MCF 10A (cell line): ENCODE results near the gene C4orf33. TPM values are rescaled to one million over a fixed set of nuclear protein-coding genes. Genes with fewer than 3 reads are reported as not detected.
"Not testable (repeated sequence)": the region's sequence is repeated elsewhere in the genome, so short reads cannot be mapped to it uniquely, and the experiment has no call there.

Experiments
- BruUV-seq: library from RNA; stranded (reverse); fragments of 400-500 nt; replicated peaks from 2 replicates; lab custom pipeline; 2021; lab: Mats Ljungman, UMichigan
- CTCF ChIA-PET: fragments of 300-600 bp; sonication (Branson Sonifier 250); formaldehyde crosslinking; extraction: SDS; loops from one replicate; lab custom pipeline; 2021; ENCODE audit warnings: antibody characterized with exemption, inconsistent platforms; lab: Yijun Ruan, JAX
- POLR2A ChIA-PET: fragments of 300-600, 350-650 bp; sonication (Branson Sonifier 250); formaldehyde crosslinking; extraction: SDS; loops from one replicate; lab custom pipeline; 2020; ENCODE audit warnings: antibody characterized with exemption, inconsistent platforms; lab: Yijun Ruan, JAX
- DNase-seq: peaks from one replicate; pipeline ENCODE4 v3.0.0-alpha.2; 2018; ENCODE audit not compliant: unreplicated experiment
- H3K27ac Mint-ChIP-seq: one replicate; pipeline ENCODE4 v1.8.0; 2022; ENCODE audit warnings: mild to moderate bottlenecking, low read depth, mixed read lengths; ENCODE audit not compliant: unreplicated experiment
- H3K27me3 Mint-ChIP-seq: one replicate; pipeline ENCODE4 v1.8.0; 2022; ENCODE audit warnings: mixed read lengths; ENCODE audit not compliant: insufficient read depth, unreplicated experiment
- H3K36me3 Mint-ChIP-seq: one replicate; pipeline ENCODE4 v1.8.0; 2022; ENCODE audit warnings: mild to moderate bottlenecking, moderate library complexity, mixed read lengths; ENCODE audit not compliant: insufficient read depth, unreplicated experiment
- H3K4me1 Mint-ChIP-seq: one replicate; pipeline ENCODE4 v1.8.0; 2022; ENCODE audit warnings: mixed read lengths; ENCODE audit not compliant: insufficient read depth, unreplicated experiment
- H3K4me3 Mint-ChIP-seq: one replicate; pipeline ENCODE4 v1.8.0; 2022; ENCODE audit warnings: mild to moderate bottlenecking, moderate library complexity, mixed read lengths; ENCODE audit not compliant: unreplicated experiment
- H3K9me3 Mint-ChIP-seq: one replicate; pipeline ENCODE4 v1.8.0; 2022; ENCODE audit warnings: mixed read lengths; ENCODE audit not compliant: unreplicated experiment
- CTCF ChIP-seq: fragments of 200-600 bp; IDR thresholded peaks from one replicate; pipeline ENCODE4 v1.8.0; 2022; ENCODE audit warnings: antibody characterized with exemption, mild to moderate bottlenecking; ENCODE audit not compliant: unreplicated experiment
- intact Hi-C: fragments of 100-400 bp; cut with micrococcal nuclease; formaldehyde crosslinking; loops from 2 replicates; pipeline ENCODE4 v1.14.1; 2022
- total RNA-seq: library from RNA; stranded (reverse); gene quantifications from 2 replicates; pipeline ENCODE4 v1.2.3, GENCODE V29; 2022

Gene C4orf33
- total RNA-seq, 1 experiment from 2014 or later = 10.5 TPM

DNA sequence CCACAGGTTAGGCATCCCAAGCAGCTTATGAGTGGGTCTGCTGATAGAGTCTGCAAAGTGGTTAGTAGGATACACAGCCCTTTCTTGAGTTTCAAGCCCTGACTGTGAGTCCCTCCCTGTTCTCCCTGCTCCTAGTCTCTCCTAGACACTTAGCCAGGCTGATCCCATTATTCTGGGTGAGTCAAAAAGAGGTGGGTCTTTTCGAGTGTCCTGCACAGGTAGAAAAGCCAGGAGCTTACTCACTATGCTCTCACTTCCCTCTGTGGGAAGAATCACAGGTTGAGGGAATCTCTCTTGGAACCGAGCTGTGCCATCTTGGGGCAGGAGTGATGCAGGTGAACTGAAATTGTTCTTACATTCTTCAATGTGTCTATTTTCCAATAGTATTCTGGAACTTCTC lies 32.3 kb upstream of the C4orf33 start:
- DNase-seq = no peak
- Mint-ChIP-seq H3K4me3 (no peak overlapping the region), H3K9me3 (peaks cover 25% of the 10 kb centered on the region), H3K4me1 (no peaks in the 10 kb centered on the region), H3K27me3 (no peaks in the 10 kb centered on the region), H3K36me3 (peaks cover 13% of the 10 kb centered on the region), H3K27ac (no peak overlapping the region)
- ChIA-PET POLR2A (interaction anchor here (0.8 kb wide), 1 partner anchor 13 kb away, joined by 3 read pairs; no protein-coding TSS in a partner anchor), CTCF (interaction anchor here (1.1 kb wide), 1 partner anchor 54 kb away, joined by 3 read pairs; no protein-coding TSS in a partner anchor)
- intact Hi-C loops = no loop called here
- TF ChIP-seq CTCF = no peak
- no TSS peak for BruUV-seq

DNA sequence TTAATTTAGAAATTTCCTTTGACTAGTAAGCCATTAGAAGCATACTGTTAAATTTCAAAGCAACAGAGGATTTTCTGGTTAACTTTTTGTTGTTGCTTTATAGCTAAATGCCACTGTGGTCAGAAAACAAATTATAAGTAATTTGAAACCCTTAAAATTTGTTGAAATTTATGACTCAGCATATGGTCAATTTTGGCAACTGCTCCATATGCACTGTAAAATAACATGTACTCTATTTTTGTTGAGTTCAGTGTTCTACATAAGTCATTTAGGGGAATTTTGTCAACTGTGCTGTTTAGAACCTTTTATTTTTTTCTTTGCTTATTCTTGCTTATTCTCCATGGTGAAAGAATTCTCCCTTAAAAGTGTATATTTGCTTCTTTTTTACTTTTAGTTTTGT lies 31.2 kb upstream of the C4orf33 start:
- peaks cover 17% of the 10 kb centered on the region for H3K9me3 Mint-ChIP-seq
- no peak for TF ChIP-seq CTCF
- no peak overlapping the region for H3K4me3 Mint-ChIP-seq
- no peaks in the 10 kb centered on the region for H3K27me3 Mint-ChIP-seq
- H3K27ac Mint-ChIP-seq = no peak overlapping the region
- peak; percentile 44 for DNase-seq
- CTCF ChIA-PET = interaction anchor here (0.7 to 1.1 kb wide), 2 partner anchors 53 to 1488 kb away, joined by 3 read pairs; no protein-coding TSS in a partner anchor
- POLR2A ChIA-PET = interaction anchor here (2.4 kb wide), 1 partner anchor 29 kb away, joined by 8 read pairs; the partner anchor contains the start of gene SCLT1
- intact Hi-C loops = no loop called here
- BruUV-seq = no TSS peak
- peaks cover 13% of the 10 kb centered on the region for H3K36me3 Mint-ChIP-seq
- H3K4me1 Mint-ChIP-seq = no peaks in the 10 kb centered on the region

- H3K4me1 Mint-ChIP-seq, H3K27ac Mint-ChIP-seq, H3K27me3 Mint-ChIP-seq, CTCF ChIA-PET, intact Hi-C loops, H3K4me3 Mint-ChIP-seq, POLR2A ChIA-PET, DNase-seq, BruUV-seq: not testable (repeated sequence)
- H3K9me3 Mint-ChIP-seq = peaks cover 25% of the 10 kb centered on the region
- H3K36me3 Mint-ChIP-seq = peaks cover 11% of the 10 kb centered on the region
Observed at GRCh38 chr4:129069537-129069936, 26.4 kb upstream of the C4orf33 start.

DNA sequence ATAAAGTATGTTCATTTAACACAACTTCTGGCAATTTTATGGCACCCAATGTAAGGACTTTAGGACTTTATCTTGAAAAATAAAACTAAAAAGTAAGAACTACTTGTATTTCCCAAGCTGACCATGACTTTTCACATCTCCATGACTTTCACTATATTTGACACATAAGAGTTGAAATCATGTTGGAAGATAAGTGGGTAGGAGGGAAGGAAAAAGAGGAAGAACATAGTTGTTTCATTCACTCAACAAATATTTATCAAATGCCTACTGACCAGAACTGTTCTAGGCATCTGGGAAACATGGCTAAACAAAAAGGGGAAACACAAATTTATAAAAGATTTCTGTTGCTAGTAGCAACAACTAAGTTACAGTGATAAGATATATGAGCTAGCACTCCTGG lies 18.6 kb upstream of the C4orf33 start:
- ChIA-PET CTCF (interaction anchor here (0.6 kb wide), 1 partner anchor 19 kb away, joined by 3 read pairs; the partner anchor contains the start of gene C4orf33), POLR2A (interaction anchor here (0.8 to 1.4 kb wide), 3 partner anchors 8 to 16 kb away, joined by 3 to 9 read pairs (median 3); partner anchors contain the start of gene SCLT1)
- H3K9me3 Mint-ChIP-seq = peaks cover 12% of the 10 kb centered on the region
- intact Hi-C loops = no loop called here
- no peak overlapping the region for H3K4me3 Mint-ChIP-seq
- BruUV-seq = no TSS peak
- no peak for DNase-seq
- no peak for TF ChIP-seq CTCF
- H3K27ac Mint-ChIP-seq = no peak overlapping the region
- peaks cover 47% of the 10 kb centered on the region for H3K36me3 Mint-ChIP-seq
- H3K4me1 Mint-ChIP-seq = no peaks in the 10 kb centered on the region
- H3K27me3 Mint-ChIP-seq = no peaks in the 10 kb centered on the region
